HepG2 (cell line): ENCODE results near the gene ALG9. TPM values are rescaled to one million over a fixed set of nuclear protein-coding genes. Genes with fewer than 3 reads are reported as not detected.

Experiments used
- ATAC-seq: fragments of 200-7000 bp; cut with Tn5 transposase; 3 replicates; pipeline ENCODE4 v1.9.1; 2020; ENCODE audit warnings: mild to moderate bottlenecking, moderate library complexity
- BruUV-seq: library from RNA; stranded (reverse); fragments of 400-500 nt; replicated peaks from 2 replicates; lab custom pipeline; 2021; lab: Mats Ljungman, UMichigan
- CTCF ChIA-PET: fragments of 300-600 bp; formaldehyde crosslinking; extraction: SDS; loops from one replicate; lab custom pipeline; 2021; ENCODE audit warnings: low total read pairs, inconsistent platforms, low intra/inter-chr PET ratio; lab: Yijun Ruan, JAX
- POLR2A ChIA-PET: fragments of 350-600 bp; sonication (Branson Sonifier 250); formaldehyde crosslinking; loops from one replicate; lab custom pipeline; 2020; ENCODE audit warnings: antibody characterized with exemption, inconsistent platforms; lab: Yijun Ruan, JAX
- DNase-seq: peaks from one replicate; pipeline ENCODE4 v3.0.0-alpha.2; 2015; ENCODE audit warnings: low spot score
- FAIRE-seq: peaks from 3 replicates; lab custom pipeline; 2011; peaks lifted over from hg19 to GRCh38; lab: Jason Lieb, UNC
- H2AFZ ChIP-seq: one replicate; pipeline ENCODE4 v1.6.1; 2011; ENCODE audit warnings: low read length, inconsistent platforms
- H3K27ac ChIP-seq: fragments of 300-600 bp; 3 replicates; pipeline ENCODE4 v1.8.0; 2011; ENCODE audit warnings: mixed run types, mild to moderate bottlenecking, mixed read lengths, low read length, inconsistent platforms; ENCODE audit not compliant: insufficient read depth; ENCODE audit errors: extremely low read length
- H3K27me3 ChIP-seq, 2 experiments: fragments of 200-600 bp in 1 of 2; 2 replicates in 1 of 2; 3 replicates in 1 of 2; pipeline versions ENCODE4 v1.6.0 to v1.8.0; 2011; ENCODE audit warnings: low read length in 2 of 2, mild to moderate bottlenecking in 2 of 2, moderate library complexity in 2 of 2, inconsistent platforms in 1 of 2; ENCODE audit not compliant: insufficient read depth in 2 of 2, control insufficient read depth in 1 of 2
- H3K36me3 ChIP-seq, 2 experiments: fragments of 200-600 bp in 1 of 2; replicated peaks in 1 of 2; 2 replicates in 1 of 2; 3 replicates in 1 of 2; pipeline versions ENCODE4 v1.5.1 to v1.8.0; 2011; ENCODE audit warnings: low read length in 2 of 2, inconsistent platforms in 1 of 2; ENCODE audit not compliant: insufficient read depth in 2 of 2, control insufficient read depth in 1 of 2
- H3K4me1 ChIP-seq: 2 replicates; pipeline ENCODE4 v1.5.1; 2012; ENCODE audit warnings: low read length, inconsistent platforms; ENCODE audit not compliant: insufficient read depth
- H3K4me2 ChIP-seq: 2 replicates; pipeline ENCODE4 v1.6.0; 2011; ENCODE audit warnings: low read depth, low read length, inconsistent platforms
- H3K4me3 ChIP-seq, 3 experiments: fragments of 200-600 bp in 1 of 3; sonication (generic), shearing (Covaris generic) in 1 of 3; replicated peaks in 1 of 3; 2 replicates each; pipeline ENCODE4 v1.5.1; 2011 to 2016; ENCODE audit warnings: low read length in 3 of 3, inconsistent platforms in 2 of 3, low read depth in 2 of 3, mild to moderate bottlenecking in 2 of 3, control low read depth in 1 of 3, mixed read lengths in 1 of 3; ENCODE audit not compliant: insufficient read depth in 1 of 3
- H3K79me2 ChIP-seq: one replicate; pipeline ENCODE4 v1.6.1; 2011; ENCODE audit warnings: low read length, inconsistent platforms; ENCODE audit not compliant: insufficient read depth
- H3K9ac ChIP-seq: 2 replicates; pipeline ENCODE4 v1.6.0; 2011; ENCODE audit warnings: mild to moderate bottlenecking, low read depth, low read length, inconsistent platforms; ENCODE audit not compliant: insufficient read depth
- H3K9me3 ChIP-seq: 2 replicates; pipeline ENCODE4 v1.5.1; 2012; ENCODE audit warnings: mild to moderate bottlenecking, low read length
- H4K20me1 ChIP-seq: 2 replicates; pipeline ENCODE4 v1.6.0; 2011; ENCODE audit warnings: inconsistent platforms, mild to moderate bottlenecking, low read length, moderate library complexity; ENCODE audit not compliant: insufficient read depth
- GZF1 ChIP-seq: sonication (generic); formaldehyde crosslinking; IDR thresholded peaks from 2 replicates; pipeline ENCODE4 v1.5.1; 2020; ENCODE audit warnings: mild to moderate bottlenecking, missing genetic modification reagents
- HNF4A ChIP-seq: sonication (generic); formaldehyde crosslinking; IDR thresholded peaks from 2 replicates; pipeline ENCODE4 v1.4.0; 2020; ENCODE audit warnings: missing genetic modification reagents
- IRF2 ChIP-seq: IDR thresholded peaks from 2 replicates; pipeline ENCODE4 v1.6.1; 2018; ENCODE audit warnings: missing genetic modification reagents, missing compliant biosample characterization
- JUNB ChIP-seq: sonication (generic); formaldehyde crosslinking; IDR thresholded peaks from 2 replicates; pipeline ENCODE4 v1.8.0; 2022; ENCODE audit warnings: missing genetic modification reagents, mild to moderate bottlenecking, borderline replicate concordance
- KDM5B ChIP-seq: sonication (generic); formaldehyde crosslinking; IDR thresholded peaks from 2 replicates; pipeline ENCODE4 v1.4.0; 2020; ENCODE audit warnings: missing genetic modification reagents, mild to moderate bottlenecking, borderline replicate concordance
- MXI1 ChIP-seq: IDR thresholded peaks from 3 replicates; pipeline ENCODE4 v1.6.1; 2012; ENCODE audit warnings: low read depth, low read length, inconsistent platforms, borderline replicate concordance
- REPIN1 ChIP-seq: sonication (generic); formaldehyde crosslinking; IDR thresholded peaks from 2 replicates; pipeline ENCODE4 v1.8.0; 2022; ENCODE audit warnings: missing genetic modification reagents, low read depth, mild to moderate bottlenecking, borderline replicate concordance
- SP5 ChIP-seq: IDR thresholded peaks from 2 replicates; pipeline ENCODE4 v1.6.1; 2016; ENCODE audit warnings: low read depth, borderline replicate concordance
- SRSF1 ChIP-seq: fragments of 200-400 bp; formaldehyde crosslinking; optimal IDR thresholded peaks from 2 replicates; pipeline ENCODE3; 2017; ENCODE audit warnings: mild to moderate bottlenecking, low read depth, low read length, moderate library complexity
- THAP11 ChIP-seq: IDR thresholded peaks from 2 replicates; pipeline ENCODE4 v1.6.1; 2016; ENCODE audit warnings: missing biosample characterization, missing genetic modification reagents
- ZBTB25 ChIP-seq: IDR thresholded peaks from 2 replicates; pipeline ENCODE4 v1.6.1; 2018; ENCODE audit warnings: missing genetic modification reagents
- ZNF292 ChIP-seq: sonication (generic); formaldehyde crosslinking; IDR thresholded peaks from 2 replicates; pipeline ENCODE4 v1.8.1; 2022; ENCODE audit warnings: mild to moderate bottlenecking, low read depth, missing genetic modification reagents, borderline replicate concordance
- ZNF354B ChIP-seq: sonication (generic); formaldehyde crosslinking; IDR thresholded peaks from 2 replicates; pipeline ENCODE4 v1.8.0; 2022; ENCODE audit warnings: mild to moderate bottlenecking, missing genetic modification reagents
- ZSCAN29 ChIP-seq: sonication (generic); formaldehyde crosslinking; conservative IDR thresholded peaks from 2 replicates; pipeline ENCODE4 v1.4.0; 2020; ENCODE audit warnings: mild to moderate bottlenecking, missing genetic modification reagents
- WGBS: methylation state at CpG from one replicate; pipeline ENCODE4 v1.1.6; 2017; ENCODE audit warnings: low lambda C conversion rate; 5-methylcytosine and 5-hydroxymethylcytosine counted together
- in situ Hi-C: cut with HindIII; loops from 2 replicates; pipeline ENCODE4 v1.10.0; 2017; ENCODE audit warnings: low pct_unique_long_range_greater_than_20kb; ENCODE audit not compliant: extremely low pct_ligation_motif_present
- intact Hi-C: fragments of 100-400 bp; cut with micrococcal nuclease; formaldehyde crosslinking; loops from one replicate; pipeline ENCODE4 v1.10.0; 2022; ENCODE audit not compliant: unreplicated experiment
- polyA plus RNA-seq, 8 experiments: library from polyadenylated mRNA; depleted of rRNA in 3 of 8; stranded (reverse) in 7 of 8; unstranded in 1 of 8; fragments of >200 nt; fragmentation: Illumina TruSeq in 4 of 8; extraction: Trizol in 4 of 8; gene quantifications; 2 replicates each; pipeline versions ENCODE4 v1.2.1 to v1.2.3, GENCODE V29; 2011 to 2016; ENCODE audit warnings: low read depth in 4 of 8, missing spikeins in 1 of 8, mixed read lengths in 1 of 8; ENCODE audit not compliant: insufficient read depth in 1 of 8
- total RNA-seq, 5 experiments: library from RNA; depleted of rRNA; stranded (reverse); fragments of >200 nt; fragmentation: Illumina TruSeq; extraction: Trizol; gene quantifications; 2 replicates each; pipeline ENCODE4 v1.2.3, GENCODE V29; 2016; ENCODE audit warnings: low read depth in 1 of 5
- TF ChIP-seq, protein P1 (sequence below): sonication (generic); formaldehyde crosslinking; IDR thresholded peaks from 2 replicates; pipeline ENCODE4 v1.4.0; 2020; ENCODE audit warnings: mild to moderate bottlenecking, missing genetic modification reagents

ALG9 gene
- total and polyA plus RNA-seq, 2 of the 13 experiments (the other 11 are each of a cell fraction or from before 2014, with no cell fraction given): 39.4 to 40.6 TPM

- no peak for TF ChIP-seq ZNF354B (CRISPR knock-in tag)
- TF ChIP-seq SP5 (CRISPR knock-in tag): no peak
- no peak for TF ChIP-seq KDM5B (CRISPR knock-in tag)
- no peak for TF ChIP-seq GZF1
- no peak for TF ChIP-seq REPIN1 (CRISPR knock-in tag)
- no peak for TF ChIP-seq JUNB (CRISPR knock-in tag)
- no peak for TF ChIP-seq MXI1
- TF ChIP-seq, all 625 proteins: peak for 0
- in situ Hi-C loops (loop anchor here (5.0 kb wide), 1 partner anchor 241 kb away; the partner anchor contains the start of gene SIK2), intact Hi-C loops (loop anchor here (5.0 kb wide), 1 partner anchor 396 kb away; no protein-coding TSS in a partner anchor)
- BruUV-seq: no TSS peak
- no peaks in the 10 kb centered on the region for H3K9me3 ChIP-seq
- no peak overlapping the region for H3K27ac ChIP-seq
- H2AFZ ChIP-seq: no peak overlapping the region
- no peak for DNase-seq
- FAIRE-seq: no peak
- no peaks in the 10 kb centered on the region for H3K27me3 ChIP-seq
- peaks cover 28% of the 10 kb centered on the region for H3K4me1 ChIP-seq
- no peak overlapping the region for H3K9ac ChIP-seq
- peaks cover 5 to 28% of the 10 kb centered on the region in 2 experiments for H3K36me3 ChIP-seq
- no peaks in the 10 kb centered on the region for H3K79me2 ChIP-seq
- H3K4me2 ChIP-seq: no peak overlapping the region
- CTCF ChIA-PET: no interaction called here
- POLR2A ChIA-PET: no interaction called here
- no peak overlapping the region for H3K4me3 ChIP-seq
- WGBS: 94% methylated on average over 5 of the region's 5 CpGs
- H4K20me1 ChIP-seq: no peaks in the 10 kb centered on the region
- no peak for ATAC-seq
These were observed 27.7 kb downstream of the ALG9 start for GRCh38 chr11:111843661-111844060.

GRCh38 chr11:111841370-111842053 is 29.9 kb downstream of the ALG9 start:
- DNase-seq (peak; percentile 77), ATAC-seq (peak; percentile 81), FAIRE-seq (peak; percentile 89)
- H3K9me3 ChIP-seq: no peaks in the 10 kb centered on the region
- H3K36me3 ChIP-seq: peaks cover 6 to 28% of the 10 kb centered on the region in 2 experiments
- WGBS: 20% methylated on average over 10 of the region's 10 CpGs
- no peak overlapping the region for H3K4me3 ChIP-seq
- H3K27ac ChIP-seq: peak overlapping the region; percentile 70
- H2AFZ ChIP-seq: no peak overlapping the region
- H3K4me1 ChIP-seq: peaks cover 33% of the 10 kb centered on the region
- H4K20me1 ChIP-seq: no peaks in the 10 kb centered on the region
- no peaks in the 10 kb centered on the region for H3K27me3 ChIP-seq
- no peaks in the 10 kb centered on the region for H3K79me2 ChIP-seq
- ChIA-PET POLR2A (interaction anchor here (0.7 to 2.7 kb wide), 3 partner anchors 51 to 64 kb away, joined by 3 to 11 read pairs (median 4); no protein-coding TSS in a partner anchor), CTCF (interaction anchor here (1.4 to 3.6 kb wide), 4 partner anchors 64 to 276 kb away, joined by 16 to 47 read pairs (median 20); partner anchors contain the start of gene SIK2)
- in situ Hi-C loops (loop anchor here (5.0 kb wide), 1 partner anchor 239 kb away; the partner anchor contains the start of gene SIK2), intact Hi-C loops (loop anchor here (1.0 to 5.0 kb wide), 6 partner anchors 51 to 394 kb away; partner anchors contain the start of gene SIK2)
- 0 out of 2 replicates have a peak overlapping the region, but pooled peaks have one; percentile 14 for H3K4me2 ChIP-seq
- no peak overlapping the region for H3K9ac ChIP-seq
- no TSS peak for BruUV-seq
- no peak for TF ChIP-seq MXI1
- 0 out of 2 replicates have a peak, but pooled peaks have one; percentile 22 for TF ChIP-seq THAP11
- TF ChIP-seq IRF2 (CRISPR knock-in tag): peak; percentile 68
- no peak for TF ChIP-seq JUNB (CRISPR knock-in tag)
- TF ChIP-seq ZNF292 (CRISPR knock-in tag): no peak
- TF ChIP-seq, protein P1, sequence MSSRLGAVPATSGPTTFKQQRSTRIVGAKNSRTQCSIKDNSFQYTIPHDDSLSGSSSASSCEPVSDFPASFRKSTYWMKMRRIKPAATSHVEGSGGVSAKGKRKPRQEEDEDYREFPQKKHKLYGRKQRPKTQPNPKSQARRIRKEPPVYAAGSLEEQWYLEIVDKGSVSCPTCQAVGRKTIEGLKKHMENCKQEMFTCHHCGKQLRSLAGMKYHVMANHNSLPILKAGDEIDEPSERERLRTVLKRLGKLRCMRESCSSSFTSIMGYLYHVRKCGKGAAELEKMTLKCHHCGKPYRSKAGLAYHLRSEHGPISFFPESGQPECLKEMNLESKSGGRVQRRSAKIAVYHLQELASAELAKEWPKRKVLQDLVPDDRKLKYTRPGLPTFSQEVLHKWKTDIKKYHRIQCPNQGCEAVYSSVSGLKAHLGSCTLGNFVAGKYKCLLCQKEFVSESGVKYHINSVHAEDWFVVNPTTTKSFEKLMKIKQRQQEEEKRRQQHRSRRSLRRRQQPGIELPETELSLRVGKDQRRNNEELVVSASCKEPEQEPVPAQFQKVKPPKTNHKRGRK: no peak
- no peak for TF ChIP-seq SRSF1
- TF ChIP-seq ZSCAN29 (CRISPR knock-in tag): 0 out of 2 replicates have a peak, but pooled peaks have one; percentile 39
- 0 out of 2 replicates have a peak, but pooled peaks have one; percentile 16 for TF ChIP-seq HNF4A
- TF ChIP-seq ZBTB25: no peak
